ENCODE measurements around the gene FAT1. TPM values are rescaled to one million over a fixed set of nuclear protein-coding genes. Genes with fewer than 3 reads are reported as not detected.

Gene FAT1
- total and polyA plus RNA-seq, 2 experiments from 2014 or later = 15.8 to 98.1 TPM

- no peak for DNase-seq (ENCODE audit: low read depth in 1 of 2, low spot score in 1 of 2)
- Histone ChIP-seq H3K36me3 (no peaks in the 10 kb centered on the region), H3K4me3 (no peak overlapping the region), H3K27ac (no peak overlapping the region), H3K9me3 (ENCODE audit: low read depth) (no peaks in the 10 kb centered on the region), H3K4me1 (ENCODE audit: low read depth) (no peaks in the 10 kb centered on the region), H3K27me3 (no peaks in the 10 kb centered on the region)
- TF ChIP-seq CTCF (IDR thresholded peaks at IDR 0.05; ENCODE audit: low read depth, low read length) = no peak
Measured at GRCh38 chr4:186728631-186729271, 5.1 kb upstream of the FAT1 start.

GRCh38 chr4:186727977-186728519 lies 4.4 kb upstream of the FAT1 start:
- Histone ChIP-seq H3K9me3 (ENCODE audit: low read depth) (no peaks in the 10 kb centered on the region), H3K4me3 (no peak overlapping the region), H3K4me1 (ENCODE audit: low read depth) (no peaks in the 10 kb centered on the region), H3K36me3 (no peaks in the 10 kb centered on the region), H3K27ac (no peak overlapping the region), H3K27me3 (no peaks in the 10 kb centered on the region)
- TF ChIP-seq CTCF (IDR thresholded peaks at IDR 0.05; ENCODE audit: low read depth, low read length) = no peak
- peak; percentile 25 to 50 for DNase-seq (ENCODE audit: low read depth in 1 of 2, low spot score in 1 of 2)

GRCh38 chr4:186727169-186727976 lies 3.7 kb upstream of the FAT1 start:
- Histone ChIP-seq H3K27me3 (no peaks in the 10 kb centered on the region), H3K9me3 (ENCODE audit: low read depth) (no peaks in the 10 kb centered on the region), H3K36me3 (no peaks in the 10 kb centered on the region), H3K4me3 (peak overlapping the region; percentile 75), H3K4me1 (ENCODE audit: low read depth) (no peaks in the 10 kb centered on the region), H3K27ac (no peak overlapping the region)
- TF ChIP-seq CTCF (IDR thresholded peaks at IDR 0.05; ENCODE audit: low read depth, low read length) = no peak
- peak in 1 of 2 donors; percentile 31 for DNase-seq (ENCODE audit: low read depth in 1 of 2, low spot score in 1 of 2)

- no peak for TF ChIP-seq CTCF (IDR thresholded peaks at IDR 0.05; ENCODE audit: low read depth, low read length)
- no peaks in the 10 kb centered on the region for H3K36me3 ChIP-seq
- peak overlapping the region; percentile 75 for H3K4me3 ChIP-seq
- H3K4me1 ChIP-seq (ENCODE audit: low read depth) = no peaks in the 10 kb centered on the region
- H3K9me3 ChIP-seq (ENCODE audit: low read depth) = no peaks in the 10 kb centered on the region
- H3K27me3 ChIP-seq = no peaks in the 10 kb centered on the region
- DNase-seq (ENCODE audit: low read depth in 1 of 2, low spot score in 1 of 2) = peak; percentile 85 to 88
- peak overlapping the region; percentile 67 for H3K27ac ChIP-seq
Measured at GRCh38 chr4:186726426-186727168, 2.9 kb upstream of the FAT1 start.

Data from cardiac muscle cell (in vitro differentiated cells and primary cell).